Measurements from ENCODE around the gene PRPF8.
A peak's percentile ranks its signal among the peaks of the same experiment; 100 is the strongest.

PRPF8 gene

DNA sequence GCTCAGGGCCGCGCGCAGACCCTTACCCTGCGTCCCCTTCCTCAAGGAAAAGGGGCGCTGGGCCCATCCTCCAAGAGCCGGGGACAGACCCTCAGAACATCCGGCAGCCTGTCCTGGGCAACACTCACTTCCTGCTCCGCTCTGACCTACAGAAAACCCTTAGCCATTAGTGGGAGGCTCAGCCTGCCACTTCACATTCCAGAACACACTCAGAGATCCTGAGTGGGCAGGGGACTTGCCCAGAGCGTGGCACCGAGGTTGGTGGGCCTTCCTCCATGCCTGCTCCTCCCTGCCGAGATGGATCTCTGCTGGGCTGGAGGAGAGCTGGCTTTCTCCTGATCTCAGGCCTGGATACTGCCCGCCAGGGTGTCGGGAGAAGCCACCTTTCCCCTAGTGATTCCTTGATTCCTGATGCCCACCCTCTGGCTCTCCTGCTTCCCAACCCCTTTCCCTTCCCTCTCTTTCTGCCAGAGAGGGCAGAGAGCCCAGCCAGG is 40.6 kb downstream of the PRPF8 start:
- no peak for DNase-seq

- DNase-seq, result peak; percentile 86
Measured at GRCh38 chr17:1643293-1643998, 41.2 kb downstream of the PRPF8 start.

- DNase-seq, result no peak
Measured at GRCh38 chr17:1641065-1641403, 43.6 kb downstream of the PRPF8 start.

GRCh38 chr17:1640329-1641064 is 44.2 kb downstream of the PRPF8 start:
- no peak for DNase-seq

DNA sequence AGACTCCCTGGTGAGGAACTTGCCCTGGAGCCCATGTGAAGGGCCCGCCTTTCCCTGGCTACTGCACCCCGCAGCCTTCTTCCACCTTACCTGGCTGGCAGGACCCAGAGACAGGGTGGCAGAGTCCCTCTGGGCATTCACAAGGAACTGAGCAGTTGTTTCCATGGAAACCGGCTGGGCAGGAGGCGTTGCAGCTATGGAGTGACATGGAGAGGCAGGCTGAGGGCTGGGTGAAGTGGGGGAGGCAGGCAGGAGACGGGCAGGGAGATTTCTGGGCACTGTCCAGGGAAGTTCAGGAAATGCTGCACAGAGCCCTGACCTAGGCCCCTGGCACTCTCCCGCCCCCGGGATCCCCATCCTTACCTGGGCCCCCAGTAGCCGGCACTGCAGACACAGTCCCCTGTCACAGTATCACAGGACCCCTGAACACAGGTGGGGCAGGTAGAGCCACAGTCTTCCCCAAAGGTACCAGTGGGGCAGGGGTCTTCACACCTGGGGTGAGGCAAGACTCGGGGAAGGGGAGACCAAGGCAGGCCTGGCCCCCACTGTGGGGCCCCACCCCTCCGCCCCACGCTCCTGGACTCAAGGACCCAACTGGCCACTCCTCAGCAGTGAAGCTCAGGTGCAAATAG is 45.0 kb downstream of the PRPF8 start:
- DNase-seq, result no peak

DNA sequence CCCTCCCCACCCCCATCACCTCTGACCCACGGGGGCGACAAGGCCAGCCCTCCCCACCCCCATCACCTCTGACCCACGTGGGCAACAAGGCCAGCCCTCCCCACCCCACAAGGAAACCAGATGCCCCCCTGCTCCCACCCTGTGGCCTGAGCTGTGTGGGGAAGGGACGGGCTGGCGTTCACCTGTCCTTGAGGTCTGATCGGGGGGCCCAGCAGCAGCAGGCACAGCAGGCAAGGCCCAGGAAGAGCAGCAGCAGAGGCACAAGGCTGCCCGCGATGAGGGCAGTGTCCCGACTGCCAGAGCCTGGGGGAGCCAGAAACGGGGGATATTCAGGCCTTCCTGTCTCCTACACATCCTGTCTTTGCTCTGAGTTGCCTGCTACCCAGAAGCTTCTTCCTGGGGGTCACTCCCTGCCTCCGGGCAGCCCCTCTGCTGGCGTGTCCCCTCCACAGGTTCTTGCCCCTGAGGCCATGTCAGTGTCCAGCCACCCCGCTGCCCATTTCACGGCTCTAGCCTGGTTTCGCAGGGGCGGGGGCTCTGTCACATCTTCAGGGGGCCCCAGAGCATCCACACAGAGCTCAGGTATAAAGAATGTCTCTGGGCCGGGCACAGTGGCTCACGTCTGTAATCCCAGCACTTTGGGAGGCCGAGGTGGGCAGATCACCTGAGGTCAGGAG is 45.9 kb downstream of the PRPF8 start:
- DNase-seq, result no peak

GRCh38 chr17:1638171-1638590 is 46.5 kb downstream of the PRPF8 start:
- DNase-seq, result no peak

DNA sequence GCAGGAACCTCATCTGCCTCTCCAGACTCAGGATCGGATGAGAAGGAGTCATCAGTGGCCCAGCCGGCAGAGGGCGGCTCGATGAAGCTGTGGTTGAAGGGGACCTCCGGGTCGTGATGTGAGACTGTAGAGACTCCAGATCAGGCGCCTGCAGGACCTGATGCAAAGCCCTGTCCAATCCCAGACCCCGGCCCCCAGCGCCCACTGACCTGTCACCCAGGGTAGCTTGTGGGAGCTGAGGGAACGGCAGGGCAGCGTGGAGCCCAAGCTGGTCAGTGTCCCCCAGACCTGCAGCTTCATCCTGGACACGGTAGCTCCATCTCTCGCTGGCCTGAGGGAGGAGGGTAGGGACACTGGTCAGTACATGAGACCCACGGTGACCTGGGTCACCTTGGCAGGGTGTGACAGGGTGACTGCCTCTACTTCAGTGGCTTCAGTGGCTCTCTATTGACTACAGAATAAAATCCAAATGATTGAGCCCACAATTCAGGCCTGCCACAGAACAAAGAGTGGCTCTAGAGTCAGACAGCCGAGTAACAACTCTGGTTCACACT is 47.9 kb downstream of the PRPF8 start:
- no peak for DNase-seq

DNA sequence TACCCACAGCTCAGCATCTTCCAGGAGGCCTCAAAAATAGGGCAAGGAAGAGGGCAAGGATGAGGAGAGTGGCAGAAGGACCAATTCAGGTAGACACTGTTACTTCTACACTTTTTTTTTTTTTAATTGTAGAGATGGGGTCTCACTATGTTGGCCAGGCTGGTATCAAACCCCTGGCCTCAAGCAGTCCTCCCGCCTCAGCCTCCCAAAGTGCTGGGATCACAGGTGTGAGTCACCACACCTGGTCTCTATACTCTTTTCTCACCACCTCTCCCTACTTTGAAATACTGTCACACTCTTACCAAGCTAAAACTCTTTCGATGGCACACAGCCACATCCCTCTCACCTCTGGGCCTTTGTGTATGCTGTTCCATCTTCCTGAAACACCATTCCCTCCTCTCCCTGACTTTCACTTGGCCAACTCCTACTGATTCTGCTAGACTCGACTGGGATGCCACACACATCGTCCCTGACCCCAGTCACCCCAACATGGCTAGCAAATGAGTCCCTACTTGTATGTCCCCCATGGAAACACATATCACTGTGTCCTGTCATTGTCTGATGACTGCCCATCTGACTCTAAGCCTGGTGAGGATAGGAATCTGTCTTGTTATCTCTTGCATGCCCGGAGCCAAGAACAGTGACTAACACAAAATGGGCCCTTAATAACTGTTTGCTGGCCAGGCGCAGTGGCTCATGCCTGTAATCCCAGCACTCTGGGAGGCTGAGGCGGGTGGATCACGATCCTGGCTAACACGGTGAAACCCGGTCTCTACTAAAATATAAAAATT is 48.8 kb downstream of the PRPF8 start:
- DNase-seq, result no peak

GRCh38 chr17:1634841-1635650 is 49.6 kb downstream of the PRPF8 start:
- no peak for DNase-seq

DNA sequence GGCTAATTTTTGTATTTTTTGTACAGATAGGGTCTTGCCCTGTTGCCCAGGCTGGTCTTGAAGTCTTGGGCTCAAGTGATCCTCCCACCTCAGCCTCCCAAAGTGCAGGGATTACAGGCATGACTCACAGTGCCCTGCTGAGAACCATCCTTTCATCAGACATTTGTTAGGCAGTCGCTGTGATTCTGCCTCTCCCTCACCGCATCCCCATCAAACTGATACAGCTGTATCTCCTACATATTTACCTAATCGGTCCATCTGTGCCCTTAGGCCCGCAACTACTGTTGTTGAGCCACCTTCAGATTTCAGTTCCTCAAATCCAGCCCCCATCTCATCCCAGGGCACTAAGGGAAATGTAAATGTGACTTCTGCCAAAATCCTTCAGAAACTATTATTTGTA is 54.0 kb downstream of the PRPF8 start:
- DNase-seq, result peak; percentile 67

DNA sequence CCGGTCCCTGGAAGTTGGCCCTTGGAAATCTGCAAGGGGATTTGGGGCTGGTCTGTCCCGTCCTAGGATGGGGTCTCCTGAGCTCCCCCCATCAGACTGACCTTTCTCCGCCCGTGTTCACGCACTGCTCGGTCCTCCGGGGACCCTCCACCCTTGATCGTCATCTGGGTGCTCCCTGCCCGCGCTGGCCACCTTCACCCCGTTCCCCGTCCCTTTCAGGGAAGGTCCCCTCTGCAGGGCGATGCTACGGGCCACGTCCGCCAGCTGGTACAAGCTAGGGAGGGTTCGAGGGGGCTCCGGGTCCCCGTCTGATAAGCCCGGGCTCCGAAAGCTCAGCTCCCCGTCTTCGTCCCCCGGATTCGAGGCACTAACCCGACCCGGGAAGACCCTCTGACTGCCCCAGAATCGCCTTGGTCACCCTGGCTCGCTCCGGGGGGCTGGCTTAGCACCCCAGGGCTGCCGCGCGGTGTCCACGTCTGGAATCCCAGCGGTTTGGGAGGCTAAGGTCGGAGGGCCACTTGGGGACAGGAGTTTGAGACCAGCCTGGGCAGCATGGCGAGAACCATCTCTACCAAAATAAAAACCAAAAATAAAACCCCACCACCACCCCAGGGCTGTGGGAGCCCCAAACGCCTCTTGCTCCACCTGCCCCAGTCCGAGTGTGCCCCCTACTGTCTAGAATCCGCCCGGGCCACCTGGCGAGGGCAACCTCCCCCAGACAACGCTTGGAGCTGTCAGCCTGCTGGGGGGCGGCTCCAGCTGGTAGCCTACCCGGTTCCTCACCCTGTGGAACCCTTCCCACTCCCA is 55.0 kb downstream of the PRPF8 start:
- DNase-seq, result peak; percentile 67

DNA sequence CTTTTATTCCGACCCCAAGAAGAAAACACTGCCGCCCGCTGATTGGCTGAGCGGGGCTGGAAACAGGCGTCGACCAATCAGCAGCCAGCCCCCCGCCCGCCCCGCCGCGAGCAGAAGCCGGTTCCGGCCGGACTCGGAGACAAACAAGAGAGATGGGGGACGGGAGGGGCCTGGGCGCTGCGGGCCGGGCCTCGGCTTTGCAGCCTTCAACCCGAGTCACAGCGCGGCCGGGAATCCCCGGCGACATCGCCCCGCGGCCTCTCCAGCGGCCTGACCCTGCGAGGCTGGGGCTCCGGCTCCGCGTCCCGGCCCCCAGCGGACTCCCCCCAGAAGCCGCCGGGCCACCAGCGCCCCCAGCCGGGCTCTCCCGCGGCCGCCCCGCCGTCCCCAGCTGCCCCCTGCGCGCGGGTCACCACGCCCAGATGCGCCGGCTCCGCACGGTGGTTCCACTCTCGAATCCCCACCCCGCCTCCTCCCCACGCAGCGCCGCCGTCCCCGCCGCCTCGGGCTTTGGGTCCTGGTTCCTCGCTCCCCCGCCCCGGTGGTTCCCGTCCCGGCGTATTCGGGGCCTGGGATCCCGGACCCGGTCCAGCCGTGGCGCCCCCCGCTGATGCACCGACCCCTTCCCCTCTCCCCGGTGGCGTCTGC is 55.7 kb downstream of the PRPF8 start:
- peak; percentile 91 for DNase-seq

DNA sequence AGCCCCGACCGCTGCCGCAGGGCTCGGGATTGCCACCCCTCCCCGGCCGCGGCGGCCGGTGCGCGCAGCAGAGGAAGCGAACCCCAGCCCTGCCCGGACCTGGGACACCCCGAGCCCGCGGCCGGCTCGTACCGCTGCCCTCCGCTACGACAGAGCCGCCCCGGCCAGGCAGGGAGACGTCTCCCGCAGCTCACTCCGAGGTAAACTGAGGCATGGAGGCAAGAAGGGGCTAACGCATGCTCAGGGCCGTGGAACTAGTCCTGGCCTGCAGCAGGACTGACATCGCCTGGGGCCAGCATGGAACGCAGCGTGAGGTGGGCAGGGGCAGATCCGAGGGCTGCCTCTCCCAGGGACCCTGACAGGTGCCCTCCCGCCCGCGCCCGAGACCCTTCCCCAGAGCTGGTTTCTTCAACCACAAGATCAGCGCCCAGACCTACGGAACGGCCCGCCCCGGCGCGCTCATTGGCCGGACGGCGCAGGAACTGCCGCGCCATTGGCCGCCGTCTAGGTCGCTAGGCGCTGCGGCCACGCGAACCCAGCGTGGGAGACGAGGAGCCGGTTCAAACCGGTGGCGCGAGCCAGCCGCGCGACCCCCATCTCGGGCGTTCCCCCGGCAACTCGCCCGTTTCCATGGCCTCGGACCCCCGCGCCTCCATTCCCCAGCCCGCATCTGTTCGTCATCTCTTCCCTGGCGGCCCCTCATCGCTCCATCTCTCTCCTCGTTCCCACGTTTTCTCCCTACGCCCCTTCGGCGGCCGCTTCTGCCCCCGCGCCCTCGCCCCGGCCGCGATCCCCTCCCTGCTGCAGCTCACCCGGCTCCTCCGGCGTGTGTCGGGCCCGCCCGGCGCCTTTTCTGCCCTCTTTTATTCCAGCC is 56.4 kb downstream of the PRPF8 start, which contains the start of gene SLC43A2:
TSS of gene SLC43A2 (minus strand) at position 853 of the 874 bp plus-strand sequence. CDS start 960 bp downstream, outside the sequence.
- DNase-seq, result peak; percentile 86

DNA sequence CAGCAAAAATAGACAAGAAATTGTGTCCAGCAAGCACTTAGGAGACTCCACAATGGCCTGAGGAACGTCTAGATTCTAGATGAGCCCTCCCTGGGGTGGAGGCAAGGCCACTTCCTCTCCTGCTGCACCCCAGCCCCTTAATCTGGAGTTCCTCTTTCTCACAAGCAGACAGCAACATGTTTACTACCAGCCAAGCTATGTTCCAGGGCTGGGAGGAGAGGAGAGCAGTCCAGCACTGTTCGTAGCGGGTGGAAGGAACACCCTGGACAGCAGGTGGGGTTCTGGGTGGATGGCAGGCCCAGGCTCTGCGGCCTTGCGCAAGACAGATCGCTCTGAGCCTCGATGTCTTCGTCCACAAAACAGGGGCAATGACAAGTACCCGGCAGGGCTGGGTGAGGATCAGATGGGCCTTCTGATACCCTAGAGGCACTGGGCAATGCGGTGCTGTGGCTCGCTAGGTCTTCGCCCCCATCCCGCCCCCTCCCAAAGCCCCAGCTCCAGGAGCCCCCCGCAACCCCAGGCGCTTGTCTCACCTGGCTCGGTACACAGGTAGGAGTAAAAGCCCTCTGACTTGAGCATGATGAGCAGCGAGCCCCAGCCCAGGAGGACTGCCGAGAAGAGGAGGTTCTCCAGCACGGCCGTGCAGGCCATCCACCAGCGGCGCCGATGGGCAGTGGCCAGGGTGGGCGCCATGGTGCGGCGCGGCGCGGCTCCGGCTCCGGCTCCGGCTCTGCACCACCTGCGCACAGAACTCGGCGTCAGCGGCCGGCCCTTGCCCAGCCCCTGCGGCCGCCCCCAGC is 57.3 kb downstream of the PRPF8 start:
- DNase-seq, result peak; percentile 76

DNA sequence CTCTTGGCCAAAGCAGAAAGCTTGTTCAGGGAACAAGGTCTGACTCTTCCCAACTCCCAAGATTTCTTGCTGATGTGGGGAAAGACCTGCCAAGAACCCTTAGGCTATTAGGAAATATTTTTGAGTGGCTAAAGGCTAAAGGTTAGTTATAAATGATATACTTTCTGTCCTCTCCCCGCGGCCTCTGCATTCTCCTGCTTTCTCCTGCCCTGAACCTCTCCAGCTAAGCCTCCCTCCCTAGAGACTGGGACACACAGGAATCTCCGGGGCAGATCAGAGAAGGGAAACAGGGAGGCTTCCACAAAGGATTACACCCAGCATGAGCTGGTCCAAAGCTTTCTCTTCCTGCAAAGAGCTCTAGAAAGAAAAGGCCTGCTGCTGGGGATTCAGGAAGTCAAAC is 58.3 kb downstream of the PRPF8 start:
- DNase-seq, result no peak

DNA sequence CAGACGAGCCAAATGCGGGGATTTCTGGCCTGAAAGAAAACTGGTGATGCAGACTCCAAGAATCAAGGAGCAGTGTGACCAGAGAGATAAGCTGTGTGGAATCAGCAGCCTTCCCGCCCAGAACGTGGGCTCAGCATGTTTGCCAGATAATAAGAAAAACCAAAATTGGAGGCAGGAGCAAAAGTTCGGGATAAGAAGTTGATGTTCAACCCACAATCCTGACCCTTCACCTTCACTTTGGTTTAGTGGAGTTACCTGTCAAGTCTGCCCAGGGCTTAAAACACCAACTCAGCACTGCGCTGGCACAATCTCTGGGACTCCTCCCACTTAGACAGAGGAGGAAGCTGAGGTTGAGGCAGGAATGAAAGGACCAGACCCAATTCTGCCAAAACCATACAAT is 59.1 kb downstream of the PRPF8 start:
- DNase-seq, result no peak

- no peak for DNase-seq
Measured at GRCh38 chr17:1625053-1625452, 59.6 kb downstream of the PRPF8 start.

All from RPMI8226 (cell line).